ENCODE data around the gene SPEN.

- TF ChIP-seq FOXM1 (CRISPR knock-in tag; IDR thresholded peaks at IDR 0.05) (no peak), POLR2A (IDR thresholded peaks at IDR 0.05; ENCODE audit: insufficient read depth in 1 of 2, low read depth in 2 of 2, low read length in 2 of 2) (no peak)
Measured at GRCh38 chr1:15816674-15817073, 30.8 kb upstream of the SPEN start.
